NCI-H774 (cell line): Measurements from ENCODE around the gene ALCAM.

ENCODE experiments used
- DNase-seq: peaks from one replicate; lab custom pipeline; 2025; lab: John Stamatoyannopoulos, UW

ALCAM gene

DNA sequence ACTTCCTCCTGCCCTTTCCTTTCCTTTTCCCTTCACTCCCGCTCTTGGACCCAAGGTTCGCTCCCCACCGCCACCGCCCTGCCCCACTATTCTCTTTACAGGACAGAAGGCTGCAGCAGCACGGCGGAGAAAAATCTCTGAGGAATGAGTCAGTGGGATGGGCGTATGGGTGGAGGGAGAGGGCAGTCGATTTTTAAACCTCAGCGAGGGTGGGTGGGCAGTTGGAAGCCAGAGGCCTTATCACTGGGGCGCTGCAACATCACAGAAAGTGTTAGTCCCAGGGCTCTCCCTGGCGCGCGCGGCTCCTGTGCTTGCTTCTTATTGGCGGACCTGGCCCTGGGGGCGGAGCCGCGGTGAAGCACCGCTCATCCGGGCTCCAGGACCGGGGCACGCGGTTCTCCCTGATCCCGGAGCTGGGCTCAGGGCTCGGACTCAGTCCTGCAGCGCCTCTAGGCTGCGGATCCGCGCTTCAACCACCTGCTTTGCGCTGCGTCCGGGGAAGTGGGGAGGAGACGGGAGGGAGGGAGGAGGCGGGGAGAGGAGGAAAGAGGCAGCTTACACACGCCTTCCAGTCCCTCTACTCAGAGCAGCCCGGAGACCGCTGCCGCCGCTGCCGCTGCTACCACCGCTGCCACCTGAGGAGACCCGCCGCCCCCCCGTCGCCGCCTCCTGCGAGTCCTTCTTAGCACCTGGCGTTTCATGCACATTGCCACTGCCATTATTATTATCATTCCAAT, at the start of gene ALCAM:
TSS of gene ALCAM (plus strand) at position 584 of the 737 bp plus-strand sequence.
- DNase-seq: peak; percentile 90

DNA sequence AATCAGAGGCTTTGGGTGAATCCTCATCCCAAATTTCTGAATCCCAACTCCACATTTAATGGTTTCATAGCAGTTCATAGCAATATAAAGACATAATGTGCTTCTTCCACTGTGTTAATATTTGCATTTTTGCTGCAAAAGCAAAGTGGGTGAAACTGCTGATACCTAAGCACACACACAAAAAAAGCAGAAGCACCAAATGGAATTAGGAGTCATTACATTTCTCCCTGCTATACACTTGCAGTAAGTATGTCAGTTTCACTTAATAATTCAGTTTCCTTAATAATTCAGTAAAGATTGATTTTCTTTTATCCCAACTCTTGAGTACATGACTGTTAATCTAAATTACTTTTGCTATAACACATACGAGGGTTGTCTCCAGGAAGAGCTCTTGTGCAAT, 48.9 kb upstream of the ALCAM start:
- no peak for DNase-seq

DNA sequence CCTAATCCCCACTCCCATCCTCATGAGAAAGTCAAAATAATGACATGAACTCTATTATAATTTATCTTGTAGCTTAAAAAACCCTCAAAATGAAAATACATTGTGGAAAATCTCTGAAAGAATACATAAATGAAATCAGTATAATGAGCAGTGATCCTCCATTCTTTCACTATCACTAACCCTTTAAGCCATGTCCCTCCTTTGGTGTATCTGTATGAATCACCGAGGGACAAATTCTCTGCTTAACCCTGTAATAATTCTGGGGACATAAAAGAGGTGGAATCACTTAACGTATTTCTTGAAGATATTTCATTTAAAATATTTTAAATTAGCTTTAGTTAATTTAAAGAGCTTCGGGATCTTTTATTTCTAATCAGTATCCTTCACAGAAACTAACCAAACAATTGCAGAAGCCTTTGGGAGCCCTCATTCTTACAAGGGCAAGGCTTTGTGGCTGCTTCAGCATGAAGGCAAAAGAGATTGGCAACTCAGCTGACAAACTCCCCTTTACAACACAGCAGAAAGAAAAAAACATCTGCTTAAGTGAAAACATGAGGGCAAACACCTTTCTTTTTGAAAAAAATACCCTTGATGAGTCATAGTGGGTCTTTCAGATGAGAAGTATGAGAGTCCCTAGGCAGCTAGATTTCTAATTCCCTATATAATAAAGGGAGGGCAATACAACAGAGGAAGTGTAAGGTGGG, 44.0 kb upstream of the ALCAM start:
- no peak for DNase-seq

DNA sequence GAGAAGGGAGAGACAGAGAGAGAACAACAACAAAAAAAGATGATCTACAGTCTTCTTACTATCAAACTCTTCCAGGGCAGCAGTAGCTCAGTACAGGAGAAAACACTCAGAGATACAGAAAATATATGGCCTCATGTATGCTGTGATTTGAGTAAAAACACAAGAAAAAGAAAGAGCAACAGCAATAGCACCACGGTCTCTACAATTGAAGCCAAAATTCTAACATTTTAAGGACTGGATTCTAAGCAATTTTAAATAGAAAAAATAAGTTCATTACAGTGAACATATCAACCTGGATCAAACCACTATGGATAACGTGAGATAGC, 43.5 kb upstream of the ALCAM start:
- DNase-seq: no peak

DNA sequence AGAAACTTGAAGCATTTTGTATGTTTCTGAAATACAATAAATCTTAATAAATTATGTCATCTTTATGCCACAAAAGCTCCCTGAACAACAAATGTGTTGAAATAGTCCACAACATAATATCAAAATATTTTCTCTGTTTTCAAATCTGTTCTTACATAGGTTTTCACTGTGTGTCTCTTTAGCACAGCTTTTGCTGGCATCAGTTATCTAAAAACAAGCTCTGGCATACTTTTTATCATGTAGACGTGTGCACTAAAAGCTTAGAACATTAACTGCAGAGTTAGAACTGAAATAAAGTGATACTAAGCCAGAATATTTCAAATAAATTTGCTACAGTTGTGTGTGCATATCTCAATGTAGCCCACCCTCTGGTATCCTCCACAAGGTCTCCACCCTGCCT, 41.8 kb upstream of the ALCAM start:
- DNase-seq: no peak

DNA sequence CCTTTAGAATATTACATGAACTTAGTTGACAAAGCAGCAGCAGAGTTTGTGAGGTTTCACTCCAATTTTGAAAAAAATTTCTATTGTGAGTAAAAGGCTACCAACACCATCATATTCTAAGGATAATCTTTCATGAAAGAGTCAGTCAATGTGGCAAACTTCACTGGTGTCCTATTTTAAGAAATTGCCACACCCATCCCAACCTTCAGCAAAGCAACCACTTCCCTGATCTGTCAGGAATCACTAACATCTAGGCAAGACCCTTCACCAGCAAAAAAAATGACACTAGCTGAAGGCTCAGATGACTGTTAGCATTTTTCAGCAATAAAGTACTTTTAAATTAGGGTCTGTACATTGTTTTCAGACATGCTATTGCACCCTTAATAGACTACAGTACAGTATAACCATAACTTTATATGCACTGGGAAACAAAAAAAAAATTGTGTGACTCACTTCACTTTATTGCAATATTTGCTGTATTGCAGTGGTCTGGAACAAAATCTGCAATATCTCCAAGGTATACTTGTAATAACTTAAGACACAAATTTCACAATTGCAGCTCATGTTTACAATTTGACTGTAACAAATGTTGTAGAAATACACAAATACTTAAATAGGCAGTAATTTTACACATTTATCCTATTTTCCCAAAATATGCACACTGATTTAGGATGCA, 38.9 kb upstream of the ALCAM start:
- no peak for DNase-seq

DNA sequence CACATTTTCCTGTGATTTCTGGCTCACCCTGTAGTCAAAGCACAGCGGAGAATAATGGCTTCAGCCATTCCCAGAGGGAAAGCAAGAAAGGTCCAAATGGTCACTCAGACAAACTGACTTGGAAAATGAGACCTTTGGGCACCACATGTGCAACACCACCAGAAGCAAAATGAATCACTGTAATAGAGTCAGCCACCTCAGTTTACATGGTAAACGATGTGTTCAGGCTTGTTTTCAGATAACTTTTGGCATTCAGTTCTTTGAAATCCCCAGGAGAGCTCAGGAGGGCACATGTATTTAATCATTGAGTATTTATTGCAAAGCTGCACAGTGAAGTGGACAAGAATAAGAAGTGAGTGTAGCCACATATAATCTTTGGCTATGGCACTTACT, 38.4 kb upstream of the ALCAM start:
- DNase-seq: no peak

DNA sequence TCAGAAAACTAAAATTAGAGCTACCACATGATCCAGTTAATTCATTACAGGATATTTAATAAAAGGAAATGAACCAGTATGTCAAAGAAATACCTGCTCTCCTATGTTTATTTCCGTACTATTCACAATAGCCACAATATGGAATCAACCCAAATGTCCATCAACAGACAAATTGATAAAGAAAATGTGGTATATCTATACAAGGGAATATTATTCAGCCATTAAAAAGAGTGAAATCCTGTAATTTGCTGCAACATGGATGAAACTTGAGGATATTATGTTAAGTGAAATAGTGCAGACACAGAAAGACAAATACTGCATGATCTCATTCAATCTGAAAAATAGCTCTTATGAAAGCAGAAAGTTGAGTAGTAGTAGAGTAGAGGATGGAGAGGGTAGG, 33.7 kb upstream of the ALCAM start:
- DNase-seq: no peak

DNA sequence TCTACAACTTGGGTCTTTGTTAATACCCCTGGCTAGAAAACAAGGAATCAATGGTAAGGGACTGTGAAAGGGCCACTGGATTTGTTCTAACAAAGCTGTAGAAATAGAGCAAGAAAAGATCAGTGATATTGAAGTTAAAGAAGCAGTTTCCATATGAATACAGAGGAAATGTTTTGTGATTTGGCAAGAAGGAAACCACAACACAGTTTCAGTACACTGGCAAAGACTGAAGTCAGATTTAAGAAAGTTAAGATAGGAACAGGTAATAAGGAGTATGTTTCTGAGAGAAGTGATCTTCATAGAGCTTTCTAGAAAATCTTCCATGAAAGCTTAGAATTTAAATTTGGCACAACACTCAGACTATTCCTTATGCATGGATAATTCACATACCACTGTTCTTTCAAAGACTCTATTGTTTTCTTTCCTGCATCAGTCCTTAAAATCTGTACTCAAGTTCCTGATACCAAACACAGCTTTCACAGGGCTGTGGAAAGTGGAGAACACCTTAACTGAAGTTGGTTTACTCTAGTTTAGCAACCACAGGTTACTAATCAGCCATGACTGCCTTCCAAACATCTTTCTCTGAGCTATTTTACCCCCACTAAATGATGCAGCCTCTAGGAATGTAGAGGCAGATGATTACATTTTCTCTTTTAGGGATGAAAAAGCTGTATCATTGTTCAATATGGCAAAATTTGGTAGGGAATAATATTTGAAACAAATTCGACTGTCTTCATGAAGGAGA, 32.4 kb upstream of the ALCAM start:
- no peak for DNase-seq

DNA sequence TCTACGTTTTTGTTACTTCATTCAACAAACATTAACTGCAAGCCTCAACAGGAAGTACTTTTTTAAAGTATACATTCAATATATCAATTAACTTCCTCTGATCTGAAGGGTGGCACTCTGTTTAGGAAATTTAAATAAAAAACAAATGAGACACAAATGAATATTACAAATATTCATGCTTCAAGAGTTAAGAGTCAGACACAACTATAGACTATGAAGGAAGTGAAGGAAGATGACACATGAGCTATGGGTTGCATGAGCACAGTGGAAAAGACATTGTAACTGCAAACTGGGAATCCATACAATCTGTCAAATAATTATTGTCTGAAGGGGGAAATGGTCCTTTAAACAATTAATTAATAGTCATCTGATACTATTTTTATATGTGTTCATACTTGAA, 26.8 kb upstream of the ALCAM start:
- no peak for DNase-seq

DNA sequence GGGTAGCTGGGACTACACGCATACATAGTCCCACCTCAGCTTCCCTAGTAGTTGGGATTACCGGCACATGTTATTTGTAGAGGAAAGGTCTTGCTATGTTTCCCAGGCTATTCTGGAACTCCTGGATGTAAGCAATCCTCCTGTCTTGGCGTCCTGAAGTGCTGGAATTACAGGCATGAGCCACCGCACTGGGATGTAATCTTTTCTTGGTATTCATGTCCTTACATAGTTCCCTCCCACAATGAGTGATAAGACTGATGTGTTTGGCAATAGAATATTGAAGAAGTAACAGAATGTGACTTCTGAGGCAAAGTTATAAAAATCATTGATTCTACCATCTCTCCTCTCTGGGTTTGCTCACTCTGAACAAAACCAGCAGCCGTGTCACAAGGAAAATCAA, 22.7 kb upstream of the ALCAM start:
- DNase-seq: no peak

DNA sequence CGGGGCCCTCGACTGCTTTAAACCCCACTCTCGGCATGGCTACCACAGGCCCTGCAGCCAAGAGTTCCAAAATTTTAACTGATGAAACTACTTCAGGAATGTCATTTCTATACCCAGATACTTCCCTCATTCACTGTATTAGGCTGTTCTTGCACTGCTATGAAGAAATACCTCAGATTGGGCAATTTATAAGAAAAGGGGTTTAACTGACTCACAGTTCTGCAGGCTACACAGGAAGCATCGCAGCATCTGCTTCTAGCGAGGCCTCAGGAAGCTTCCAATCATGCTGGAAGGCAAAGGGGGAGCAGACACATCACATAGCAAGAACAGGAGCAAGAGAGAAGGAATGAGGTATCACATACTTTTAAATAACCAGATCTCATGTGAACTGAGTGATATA, 21.6 kb upstream of the ALCAM start:
- DNase-seq: no peak

DNA sequence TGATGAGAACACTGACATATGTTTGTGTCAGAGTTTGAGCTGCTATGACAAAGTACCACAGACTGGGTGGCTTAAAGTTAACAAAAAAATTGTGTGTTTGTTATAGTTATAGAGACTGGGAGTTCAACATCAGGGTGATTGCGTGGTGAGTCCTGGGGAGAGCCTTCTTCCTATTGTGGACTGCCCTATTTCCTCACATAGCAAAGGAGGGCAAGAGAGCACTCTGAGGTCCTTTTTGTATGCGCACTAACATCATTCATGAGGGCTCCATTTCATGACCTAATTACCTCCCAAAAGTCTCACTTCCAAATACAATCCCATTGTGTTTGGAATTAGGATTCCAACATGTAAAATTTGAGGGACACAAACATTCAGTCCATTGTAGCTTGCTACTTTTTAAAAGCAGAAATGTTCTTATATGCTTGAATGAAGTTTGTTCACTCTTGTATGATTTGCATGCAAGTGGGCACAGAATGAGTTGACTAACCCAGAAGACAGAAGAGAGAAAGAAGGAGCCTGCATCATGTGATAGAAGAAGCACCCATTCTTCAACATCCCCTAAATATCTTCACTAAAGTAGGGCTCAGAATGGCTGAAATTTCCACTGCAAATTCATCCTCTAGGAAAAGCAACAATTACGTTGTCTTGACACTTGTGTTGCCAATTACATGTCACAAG, 18.9 kb upstream of the ALCAM start:
- DNase-seq: no peak

DNA sequence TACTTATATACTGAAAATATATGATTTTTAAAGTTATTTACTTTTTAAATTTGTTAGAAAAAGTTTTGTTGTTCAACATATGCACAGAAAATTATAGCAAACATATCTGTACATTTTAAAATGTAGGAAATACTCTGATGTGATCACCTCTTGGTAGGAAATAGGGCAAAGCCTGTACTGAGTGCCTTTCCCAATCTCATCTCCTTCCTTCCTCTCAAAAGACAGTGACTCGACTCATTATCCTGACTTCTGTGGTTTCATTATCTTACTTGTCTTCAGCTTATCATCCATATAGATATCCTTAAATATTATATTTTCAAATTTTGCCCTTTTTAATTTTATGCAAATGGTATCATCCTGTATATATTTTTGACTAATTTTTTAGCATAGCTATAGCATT, 18.4 kb upstream of the ALCAM start:
- DNase-seq: no peak

DNA sequence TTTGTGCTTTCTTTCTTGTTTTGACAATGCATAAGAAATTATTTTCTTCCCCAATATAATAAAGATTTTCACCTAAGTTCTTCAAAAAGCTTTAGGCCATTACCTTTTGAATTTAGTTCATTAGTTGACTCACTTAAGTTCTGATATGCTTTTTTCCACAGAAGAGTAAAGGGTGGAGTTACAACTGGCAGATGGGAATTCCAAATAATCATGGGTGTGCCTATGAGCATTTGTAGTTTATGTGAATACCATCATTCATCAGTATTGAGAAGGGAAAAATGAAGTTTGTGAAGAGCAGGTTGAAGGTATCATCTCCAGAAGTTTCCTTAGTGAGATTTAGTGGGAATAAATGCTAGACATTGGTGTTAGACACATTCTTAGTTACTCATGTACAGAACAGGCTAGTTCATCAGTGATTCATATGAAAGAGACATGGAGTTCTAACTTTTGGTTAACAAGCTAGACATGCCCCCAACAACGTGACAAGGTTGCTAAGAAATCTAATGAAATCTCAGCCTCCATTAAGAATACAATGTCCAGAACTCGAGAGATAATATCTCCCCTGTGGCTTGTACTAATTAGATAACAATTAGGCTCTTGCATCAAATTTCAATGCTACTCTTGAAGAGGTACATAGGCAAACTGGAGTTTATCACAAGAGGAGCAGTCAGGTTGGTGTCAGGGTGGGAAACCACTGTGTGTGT, 16.9 kb upstream of the ALCAM start:
- DNase-seq: no peak

DNA sequence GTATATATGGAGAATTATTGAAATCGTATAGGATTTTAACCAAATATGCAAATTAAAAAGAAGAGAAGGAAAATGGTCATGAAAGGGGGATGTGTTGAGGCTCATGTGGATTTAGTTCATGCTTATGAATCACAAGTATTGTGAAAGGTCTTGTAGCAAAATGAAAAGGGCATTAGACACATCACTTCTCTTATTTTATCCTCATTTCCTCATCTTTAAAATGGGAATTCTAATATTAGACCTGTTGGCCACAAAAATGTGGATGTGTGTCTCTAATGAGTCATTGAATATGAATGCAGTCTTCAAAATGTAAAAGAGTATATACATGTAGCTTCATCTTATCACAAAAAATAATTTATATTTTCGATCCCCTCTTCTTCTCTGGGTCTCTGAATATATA, 14.9 kb upstream of the ALCAM start:
- no peak for DNase-seq

DNA sequence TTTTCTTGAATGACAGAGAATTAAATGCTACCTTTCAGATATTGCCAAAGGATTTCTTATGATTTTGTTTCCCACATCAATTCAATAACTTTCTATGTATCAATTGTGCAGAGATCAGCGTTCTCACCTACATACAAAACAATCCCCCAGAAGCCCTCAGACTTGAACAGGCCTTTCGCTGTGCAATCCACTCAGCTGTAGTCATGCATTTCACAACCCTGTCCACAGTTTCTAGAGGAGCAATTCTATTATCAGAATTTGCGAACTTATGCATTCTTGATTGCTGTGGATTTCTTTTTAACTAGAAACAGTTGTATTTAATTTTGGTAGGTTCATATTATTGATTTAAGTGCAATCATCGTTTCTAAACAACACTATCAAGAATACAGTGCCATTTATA, 13.7 kb upstream of the ALCAM start:
- DNase-seq: no peak

DNA sequence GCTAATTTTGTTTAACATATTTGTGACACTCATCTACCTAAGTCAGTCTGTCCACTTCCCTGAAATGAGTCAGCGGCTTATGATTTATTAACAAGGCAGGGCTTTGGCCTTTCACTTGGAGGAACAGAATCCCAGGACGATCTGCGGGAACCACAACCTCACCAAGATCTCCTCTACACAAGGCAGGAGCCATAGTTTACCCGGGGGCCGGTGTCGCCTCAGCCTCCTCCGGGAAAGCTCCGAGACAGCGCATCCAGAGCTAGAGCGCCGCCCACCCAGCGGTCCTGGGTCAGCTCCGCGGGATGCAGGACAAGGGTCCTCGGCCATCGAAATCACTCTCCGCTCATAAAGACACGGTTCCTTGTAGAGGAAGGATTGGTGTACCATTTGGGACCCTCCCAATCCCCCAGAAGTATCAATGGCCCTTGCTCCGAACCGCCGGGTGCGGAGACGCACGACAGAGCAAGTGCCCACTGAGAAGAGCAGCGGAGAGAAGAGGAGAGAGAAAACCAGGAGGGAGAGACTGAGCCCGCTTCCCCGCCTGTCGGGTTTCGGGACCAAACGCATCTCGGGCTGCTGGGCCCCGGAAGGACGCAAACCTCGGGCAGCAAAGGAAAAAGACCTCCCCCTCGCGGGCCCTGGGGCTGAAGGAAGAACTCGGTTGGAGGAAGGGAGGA, 13.1 kb upstream of the ALCAM start:
- no peak for DNase-seq

DNA sequence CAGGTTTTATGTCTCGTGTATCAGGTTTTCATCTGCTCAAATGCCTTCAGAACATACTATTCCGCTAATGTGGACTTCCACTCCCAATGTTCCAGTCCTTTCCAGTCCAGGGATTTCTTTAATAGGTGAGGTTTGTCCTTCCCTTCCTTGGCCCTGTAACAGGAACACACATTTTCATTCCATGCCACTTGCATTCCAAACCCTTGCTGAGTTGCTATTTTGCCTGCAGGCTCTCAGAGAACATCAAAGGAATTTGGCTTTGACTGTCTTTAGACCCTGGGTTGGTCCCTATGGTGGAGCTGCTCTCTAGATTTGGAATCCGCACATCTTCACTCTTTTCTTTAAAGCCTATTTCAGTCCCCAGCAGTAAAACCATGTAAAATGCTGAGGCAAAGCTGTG, 12.3 kb upstream of the ALCAM start:
- no peak for DNase-seq

DNA sequence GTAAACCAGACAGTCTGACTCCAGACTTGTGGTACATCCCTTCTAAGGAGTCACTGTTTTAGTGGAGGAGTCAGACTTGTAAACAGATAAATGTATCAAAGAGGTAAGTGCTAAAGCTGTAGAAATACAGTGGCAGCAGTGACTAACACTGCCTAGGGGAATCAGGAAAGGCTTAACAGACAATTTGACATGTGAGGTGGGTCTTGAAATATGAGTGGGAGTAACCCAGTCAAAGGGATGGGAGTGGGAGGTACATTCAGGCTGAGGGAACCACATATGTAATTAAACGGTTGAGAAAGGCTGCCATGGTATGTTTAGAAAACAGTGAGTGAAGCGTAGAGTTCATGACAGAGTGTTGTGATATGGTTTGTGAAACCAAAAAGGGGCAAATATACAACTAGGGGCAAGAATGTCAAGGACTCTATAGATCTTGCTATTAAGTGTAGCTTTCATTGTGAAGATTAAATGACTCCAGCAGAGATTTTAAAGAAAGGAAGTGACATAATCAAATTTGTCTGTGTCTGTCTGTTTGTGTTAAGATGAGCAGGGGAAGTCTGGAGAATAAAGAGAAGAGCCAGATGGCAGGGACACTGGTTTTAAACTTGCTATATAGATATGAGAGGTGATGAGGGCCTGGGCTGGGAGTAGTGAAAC, 11.2 kb upstream of the ALCAM start:
- DNase-seq: no peak
